Heart left ventricle (tissue), 13 donors: Measurements from ENCODE around the gene ALS2CL.
A peak's percentile ranks its signal among the peaks of the same experiment; 100 is the strongest.

Experiments
- POLR2A ChIP-seq, 2 donors: fragments of 450-650 bp; IDR thresholded peaks; one replicate each; pipeline ENCODE4 v1.6.1; 2017; ENCODE audit warnings: antibody characterized with exemption in 2 of 2, mild to moderate bottlenecking in 2 of 2, moderate library complexity in 2 of 2
- TF ChIP-seq, protein P1 (sequence below), 12 donors: fragments of 200-600 bp; sonication (generic) in 4 of 12; IDR thresholded peaks; one replicate each; pipeline versions ENCODE4 v1.5.0 to v1.8.0; 2018 to 2022; ENCODE audit warnings: antibody characterized with exemption in 12 of 12, mild to moderate bottlenecking in 5 of 12
- donor health status: ischemic (EF 13 %, LVEDD 7.1; RV severe dilation, severe dysfunction).
- donor health status: DM: no; HTN: yes; CAD: no.
- donor health status: DM: no; HTN: no; CAD: no.
- donor health status: ischemic (EF 25% LVEDD 6.9; RV normal size, moderate dysfunction).
- donor health status: ischemic (EF 25% LVEDD 5.7; RV mildly dilated, moderate dysfunction).
- donor health status: ischemic (EF 35%, LVEDD 5.7; RV mildly dilated, moderate dysfunction).
- donor health status: nonischemic (EF 11% LVEDD 7.7; RV severe dilation, severe dysfunction).
- donor health status: DM: yes; HTN: yes; CAD: no.
- donor health status: PGD.
- donor health status: ischemic (EF 29% LVEDD 5.4; RV normal size, mild dysfunction).
- donor health status: nonischemic (EF 23%, LVEDD 6.1; RV moderate dilation, normal function).

GRCh38 chr3:46695962-46696894 lies 2.7 kb upstream of the ALS2CL start:
- no peak for TF ChIP-seq POLR2A (IDR thresholded peaks at IDR 0.05)
- TF ChIP-seq, protein P1, sequence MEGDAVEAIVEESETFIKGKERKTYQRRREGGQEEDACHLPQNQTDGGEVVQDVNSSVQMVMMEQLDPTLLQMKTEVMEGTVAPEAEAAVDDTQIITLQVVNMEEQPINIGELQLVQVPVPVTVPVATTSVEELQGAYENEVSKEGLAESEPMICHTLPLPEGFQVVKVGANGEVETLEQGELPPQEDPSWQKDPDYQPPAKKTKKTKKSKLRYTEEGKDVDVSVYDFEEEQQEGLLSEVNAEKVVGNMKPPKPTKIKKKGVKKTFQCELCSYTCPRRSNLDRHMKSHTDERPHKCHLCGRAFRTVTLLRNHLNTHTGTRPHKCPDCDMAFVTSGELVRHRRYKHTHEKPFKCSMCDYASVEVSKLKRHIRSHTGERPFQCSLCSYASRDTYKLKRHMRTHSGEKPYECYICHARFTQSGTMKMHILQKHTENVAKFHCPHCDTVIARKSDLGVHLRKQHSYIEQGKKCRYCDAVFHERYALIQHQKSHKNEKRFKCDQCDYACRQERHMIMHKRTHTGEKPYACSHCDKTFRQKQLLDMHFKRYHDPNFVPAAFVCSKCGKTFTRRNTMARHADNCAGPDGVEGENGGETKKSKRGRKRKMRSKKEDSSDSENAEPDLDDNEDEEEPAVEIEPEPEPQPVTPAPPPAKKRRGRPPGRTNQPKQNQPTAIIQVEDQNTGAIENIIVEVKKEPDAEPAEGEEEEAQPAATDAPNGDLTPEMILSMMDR (IDR thresholded peaks at IDR 0.05): peak in 6 of 12 donors; percentile 7 to 35 (median 24)
